Measurements from ENCODE around the gene RBM4.

Gene RBM4

DNA sequence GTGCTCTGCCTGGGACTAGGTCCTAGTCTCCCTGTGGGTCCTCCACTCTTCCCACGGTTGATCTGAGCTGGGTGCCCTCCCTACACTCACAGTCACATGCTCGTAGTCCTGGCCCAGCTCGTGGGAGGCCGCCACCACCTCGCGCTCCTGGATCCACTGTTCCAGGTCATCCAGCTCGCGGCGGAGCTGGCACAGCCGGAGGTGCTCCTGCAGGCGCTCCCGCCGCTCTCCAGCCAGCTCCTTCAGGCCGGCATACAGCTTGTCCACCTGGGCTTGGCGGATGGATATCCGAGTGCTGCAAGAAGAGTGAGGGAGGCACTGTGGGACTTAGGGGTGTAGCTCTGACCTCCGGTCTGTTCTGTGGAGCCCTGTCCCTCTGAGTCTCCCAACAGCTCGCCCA, 53.9 kb downstream of the RBM4 start:
- no peak overlapping the region for H3K4me3 ChIP-seq (ENCODE audit: low read length)
- no peak overlapping the region for H3K4me2 ChIP-seq (ENCODE audit: low read length)
- H3K27ac ChIP-seq (ENCODE audit: low read length): no peak overlapping the region
- no peaks in the 10 kb centered on the region for H4K20me1 ChIP-seq (ENCODE audit: insufficient read depth, low read length)
- H3K79me2 ChIP-seq (ENCODE audit: low read length): no peaks in the 10 kb centered on the region
- peaks cover 32% of the 10 kb centered on the region for H3K36me3 ChIP-seq (replicated peaks; ENCODE audit: low read depth, low read length)
- no peak for TF ChIP-seq EZH2phosphoT487 (IDR thresholded peaks at IDR 0.05; ENCODE audit: low read depth)
- TF ChIP-seq, protein P1, sequence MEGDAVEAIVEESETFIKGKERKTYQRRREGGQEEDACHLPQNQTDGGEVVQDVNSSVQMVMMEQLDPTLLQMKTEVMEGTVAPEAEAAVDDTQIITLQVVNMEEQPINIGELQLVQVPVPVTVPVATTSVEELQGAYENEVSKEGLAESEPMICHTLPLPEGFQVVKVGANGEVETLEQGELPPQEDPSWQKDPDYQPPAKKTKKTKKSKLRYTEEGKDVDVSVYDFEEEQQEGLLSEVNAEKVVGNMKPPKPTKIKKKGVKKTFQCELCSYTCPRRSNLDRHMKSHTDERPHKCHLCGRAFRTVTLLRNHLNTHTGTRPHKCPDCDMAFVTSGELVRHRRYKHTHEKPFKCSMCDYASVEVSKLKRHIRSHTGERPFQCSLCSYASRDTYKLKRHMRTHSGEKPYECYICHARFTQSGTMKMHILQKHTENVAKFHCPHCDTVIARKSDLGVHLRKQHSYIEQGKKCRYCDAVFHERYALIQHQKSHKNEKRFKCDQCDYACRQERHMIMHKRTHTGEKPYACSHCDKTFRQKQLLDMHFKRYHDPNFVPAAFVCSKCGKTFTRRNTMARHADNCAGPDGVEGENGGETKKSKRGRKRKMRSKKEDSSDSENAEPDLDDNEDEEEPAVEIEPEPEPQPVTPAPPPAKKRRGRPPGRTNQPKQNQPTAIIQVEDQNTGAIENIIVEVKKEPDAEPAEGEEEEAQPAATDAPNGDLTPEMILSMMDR (IDR thresholded peaks at IDR 0.05; ENCODE audit: low read depth, low read length): no peak
- H3K4me1 ChIP-seq (ENCODE audit: low read length): peaks cover 4% of the 10 kb centered on the region
- H2AFZ ChIP-seq (ENCODE audit: low read depth, low read length): no peak overlapping the region
- no peaks in the 10 kb centered on the region for H3K27me3 ChIP-seq (ENCODE audit: low read depth, low read length)
- no peaks in the 10 kb centered on the region for H3K9me3 ChIP-seq (ENCODE audit: insufficient read depth, low read length)
- no peak overlapping the region for H3K9ac ChIP-seq (ENCODE audit: low read length)

DNA sequence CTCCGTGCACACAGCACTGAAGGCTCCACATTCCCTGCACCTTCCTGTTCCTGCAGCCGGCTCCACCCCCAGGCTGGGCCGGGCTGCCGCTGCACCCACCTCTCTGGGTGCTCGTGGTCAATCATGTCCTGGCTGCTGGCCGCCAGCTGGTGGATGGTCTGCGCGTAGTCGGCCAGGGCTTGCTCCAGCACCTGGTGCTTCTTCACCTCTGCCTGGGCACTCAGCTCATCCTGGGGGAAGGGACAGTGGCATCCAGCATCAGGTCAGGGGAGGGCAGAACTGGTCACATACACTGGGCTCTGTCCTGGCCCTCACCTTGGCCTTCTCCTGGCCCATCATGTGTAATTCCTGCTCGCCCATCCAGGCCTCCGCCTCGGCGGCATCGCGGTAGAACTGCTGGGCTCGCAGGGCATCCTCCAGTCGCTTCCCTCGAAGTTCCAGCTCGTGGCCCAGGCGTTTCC, 54.4 kb downstream of the RBM4 start:
- TF ChIP-seq, protein P1 (IDR thresholded peaks at IDR 0.05; ENCODE audit: low read depth, low read length): no peak
- TF ChIP-seq EZH2phosphoT487 (IDR thresholded peaks at IDR 0.05; ENCODE audit: low read depth): no peak
- Histone ChIP-seq H4K20me1 (ENCODE audit: insufficient read depth, low read length) (no peaks in the 10 kb centered on the region), H3K4me2 (ENCODE audit: low read length) (no peak overlapping the region), H3K79me2 (ENCODE audit: low read length) (no peaks in the 10 kb centered on the region), H3K36me3 (replicated peaks; ENCODE audit: low read depth, low read length) (peaks cover 30% of the 10 kb centered on the region), H3K9me3 (ENCODE audit: insufficient read depth, low read length) (no peaks in the 10 kb centered on the region), H3K27ac (ENCODE audit: low read length) (no peak overlapping the region), H3K4me1 (ENCODE audit: low read length) (peaks cover 4% of the 10 kb centered on the region), H3K9ac (ENCODE audit: low read length) (no peak overlapping the region), H2AFZ (ENCODE audit: low read depth, low read length) (no peak overlapping the region), H3K27me3 (ENCODE audit: low read depth, low read length) (no peaks in the 10 kb centered on the region), H3K4me3 (ENCODE audit: low read length) (no peak overlapping the region)

DNA sequence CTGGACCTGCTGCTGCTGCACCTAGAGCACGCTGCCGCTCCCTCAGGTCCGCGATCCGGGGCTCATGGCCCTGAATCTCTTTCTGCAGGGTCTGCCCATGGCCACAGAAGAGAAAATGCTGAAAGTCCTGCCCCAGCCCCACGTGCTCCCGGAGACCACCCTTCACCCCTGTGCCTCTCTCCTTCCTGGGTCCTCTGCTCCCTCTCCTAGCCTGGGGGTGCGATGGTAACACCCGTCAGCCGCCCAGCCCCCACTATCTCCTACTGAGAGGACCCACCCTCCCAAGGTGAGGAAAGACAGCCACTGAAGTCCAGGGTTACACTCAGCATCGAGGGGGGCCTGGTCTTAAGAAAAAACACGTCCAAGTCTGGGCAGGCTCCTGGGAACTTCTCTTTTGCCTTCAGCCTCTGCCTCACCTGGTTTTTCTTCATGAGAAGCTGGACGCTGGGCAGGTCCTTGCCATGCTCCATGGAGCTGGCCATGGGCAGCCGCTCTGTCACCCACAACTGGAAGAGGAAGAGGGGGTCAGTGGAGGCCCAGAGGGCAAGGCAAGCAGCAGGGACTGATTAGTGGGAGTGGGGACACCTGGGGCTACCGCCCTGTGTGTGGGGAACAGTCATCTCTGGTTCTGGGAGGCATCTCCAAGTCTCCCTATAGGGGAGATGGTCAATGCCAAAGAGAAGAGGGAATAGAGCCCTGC, 55.0 kb downstream of the RBM4 start:
- Histone ChIP-seq H3K79me2 (ENCODE audit: low read length) (no peaks in the 10 kb centered on the region), H3K36me3 (replicated peaks; ENCODE audit: low read depth, low read length) (peaks cover 28% of the 10 kb centered on the region), H4K20me1 (ENCODE audit: insufficient read depth, low read length) (no peaks in the 10 kb centered on the region), H3K9me3 (ENCODE audit: insufficient read depth, low read length) (no peaks in the 10 kb centered on the region), H3K27ac (ENCODE audit: low read length) (no peak overlapping the region), H2AFZ (ENCODE audit: low read depth, low read length) (no peak overlapping the region), H3K4me2 (ENCODE audit: low read length) (no peak overlapping the region), H3K4me3 (ENCODE audit: low read length) (no peak overlapping the region), H3K9ac (ENCODE audit: low read length) (no peak overlapping the region), H3K27me3 (ENCODE audit: low read depth, low read length) (no peaks in the 10 kb centered on the region), H3K4me1 (ENCODE audit: low read length) (peaks cover 4% of the 10 kb centered on the region)
- TF ChIP-seq, protein P1 (IDR thresholded peaks at IDR 0.05; ENCODE audit: low read depth, low read length): no peak
- TF ChIP-seq EZH2phosphoT487 (IDR thresholded peaks at IDR 0.05; ENCODE audit: low read depth): no peak

DNA sequence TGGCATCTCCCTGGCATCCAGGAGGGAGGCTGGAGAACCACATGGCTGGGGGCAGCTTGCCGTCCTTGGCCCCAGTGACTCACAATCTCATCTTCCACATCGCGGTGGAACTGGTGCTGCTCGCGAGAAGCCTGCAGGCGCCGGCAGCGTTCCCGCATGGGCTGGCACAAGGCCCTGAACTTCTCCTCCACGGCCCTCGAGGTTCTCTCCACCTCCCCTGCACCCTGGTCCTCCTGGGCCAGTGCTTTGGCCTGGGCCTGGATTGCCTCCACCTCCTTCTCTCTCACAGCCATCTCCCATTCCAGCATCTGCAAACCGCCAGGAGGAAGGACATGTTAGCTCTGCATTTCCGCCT, 55.5 kb downstream of the RBM4 start:
- H3K4me2 ChIP-seq (ENCODE audit: low read length): no peak overlapping the region
- no peaks in the 10 kb centered on the region for H3K27me3 ChIP-seq (ENCODE audit: low read depth, low read length)
- H3K9me3 ChIP-seq (ENCODE audit: insufficient read depth, low read length): no peaks in the 10 kb centered on the region
- H3K4me3 ChIP-seq (ENCODE audit: low read length): no peak overlapping the region
- no peak for TF ChIP-seq EZH2phosphoT487 (IDR thresholded peaks at IDR 0.05; ENCODE audit: low read depth)
- TF ChIP-seq, protein P1 (IDR thresholded peaks at IDR 0.05; ENCODE audit: low read depth, low read length): no peak
- H3K27ac ChIP-seq (ENCODE audit: low read length): no peak overlapping the region
- H3K79me2 ChIP-seq (ENCODE audit: low read length): no peaks in the 10 kb centered on the region
- H3K9ac ChIP-seq (ENCODE audit: low read length): no peak overlapping the region
- H2AFZ ChIP-seq (ENCODE audit: low read depth, low read length): no peak overlapping the region
- no peaks in the 10 kb centered on the region for H4K20me1 ChIP-seq (ENCODE audit: insufficient read depth, low read length)
- peaks cover 33% of the 10 kb centered on the region for H3K36me3 ChIP-seq (replicated peaks; ENCODE audit: low read depth, low read length)
- peaks cover 4% of the 10 kb centered on the region for H3K4me1 ChIP-seq (ENCODE audit: low read length)

Data from OCI-LY3 (cell line).